Esophagus muscularis mucosa (tissue), 3 donors: Measurements from ENCODE around the gene HMGB3.

ENCODE experiments used
- POLR2A ChIP-seq: fragments of 450-650 bp; IDR thresholded peaks from one replicate; pipeline ENCODE4 v1.6.1; 2017; ENCODE audit warnings: antibody characterized with exemption, moderate library complexity, mild to moderate bottlenecking, low read depth
- POLR2AphosphoS5 ChIP-seq, 2 donors: sonication (generic); formaldehyde crosslinking; IDR thresholded peaks; one replicate each; pipeline ENCODE4 v1.6.1; 2017; ENCODE audit warnings: antibody characterized with exemption in 2 of 2
- TF ChIP-seq, protein P1 (sequence below), 3 experiments: fragments of 200-600 bp in 2 of 3; fragments of 450-650 bp in 1 of 3; sonication (generic) in 2 of 3; IDR thresholded peaks; one replicate each; pipeline ENCODE4 v1.5.1; 2017 to 2019; ENCODE audit warnings: antibody characterized with exemption in 3 of 3, mild to moderate bottlenecking in 2 of 3, moderate library complexity in 1 of 3

DNA sequence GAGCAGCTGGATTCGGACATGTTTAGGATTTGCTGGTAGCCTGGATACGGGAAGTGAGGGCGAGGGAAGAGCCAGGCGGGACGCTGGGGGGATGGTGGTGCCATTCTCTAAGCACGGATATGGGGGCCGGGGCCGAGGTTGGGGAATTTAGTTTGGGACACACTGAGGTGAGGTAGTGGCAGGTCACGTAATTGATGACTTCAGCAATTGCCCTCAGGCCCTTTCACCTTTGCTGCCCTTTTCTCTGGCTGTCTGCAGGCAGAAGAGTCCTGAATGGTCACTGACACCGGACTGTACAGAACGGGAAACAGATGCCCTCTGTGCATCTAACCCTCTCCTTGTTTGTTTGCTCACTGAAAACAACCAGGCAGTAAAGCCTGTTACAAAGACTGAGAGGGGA, 16.9 kb upstream of the HMGB3 start:
- TF ChIP-seq, protein P1, sequence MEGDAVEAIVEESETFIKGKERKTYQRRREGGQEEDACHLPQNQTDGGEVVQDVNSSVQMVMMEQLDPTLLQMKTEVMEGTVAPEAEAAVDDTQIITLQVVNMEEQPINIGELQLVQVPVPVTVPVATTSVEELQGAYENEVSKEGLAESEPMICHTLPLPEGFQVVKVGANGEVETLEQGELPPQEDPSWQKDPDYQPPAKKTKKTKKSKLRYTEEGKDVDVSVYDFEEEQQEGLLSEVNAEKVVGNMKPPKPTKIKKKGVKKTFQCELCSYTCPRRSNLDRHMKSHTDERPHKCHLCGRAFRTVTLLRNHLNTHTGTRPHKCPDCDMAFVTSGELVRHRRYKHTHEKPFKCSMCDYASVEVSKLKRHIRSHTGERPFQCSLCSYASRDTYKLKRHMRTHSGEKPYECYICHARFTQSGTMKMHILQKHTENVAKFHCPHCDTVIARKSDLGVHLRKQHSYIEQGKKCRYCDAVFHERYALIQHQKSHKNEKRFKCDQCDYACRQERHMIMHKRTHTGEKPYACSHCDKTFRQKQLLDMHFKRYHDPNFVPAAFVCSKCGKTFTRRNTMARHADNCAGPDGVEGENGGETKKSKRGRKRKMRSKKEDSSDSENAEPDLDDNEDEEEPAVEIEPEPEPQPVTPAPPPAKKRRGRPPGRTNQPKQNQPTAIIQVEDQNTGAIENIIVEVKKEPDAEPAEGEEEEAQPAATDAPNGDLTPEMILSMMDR (IDR thresholded peaks at IDR 0.05): no peak
- TF ChIP-seq POLR2AphosphoS5 (IDR thresholded peaks at IDR 0.05) (no peak), POLR2A (no peak)
